B cell (primary cell): Measurements from ENCODE around the gene TRPC4AP. TPM values are rescaled to one million over a fixed set of nuclear protein-coding genes. Genes with fewer than 3 reads are reported as not detected.

Experiments used
- ATAC-seq: fragments of 200-7000 bp; cut with Tn5 transposase; one replicate; pipeline ENCODE4 v1.10.0; 2021; ENCODE audit warnings: low read depth, mild to moderate bottlenecking, moderate number of reproducible peaks, moderate library complexity
- CTCF ChIA-PET: fragments of 350-600 bp; sonication (Branson Sonifier 250); formaldehyde crosslinking; loops from one replicate; lab custom pipeline; 2021; ENCODE audit warnings: antibody characterized with exemption, inconsistent platforms; lab: Charles Lee
- POLR2A ChIA-PET: fragments of 350-600 bp; sonication (Branson Sonifier 250); formaldehyde crosslinking; loops from one replicate; lab custom pipeline; 2021; ENCODE audit warnings: antibody characterized with exemption; lab: Charles Lee
- DNase-seq: peaks from one replicate; pipeline ENCODE4 v3.0.0; 2013
- H2AFZ ChIP-seq: 2 replicates; pipeline ENCODE4 v1.6.1; 2012; ENCODE audit warnings: mild to moderate bottlenecking, low read depth, low read length; ENCODE audit not compliant: insufficient read depth, poor library complexity, severe bottlenecking
- H3K27ac ChIP-seq, 2 donors: 1 replicate in 1 of 2; 2 replicates in 1 of 2; pipeline ENCODE4 v1.5.1; 2012 to 2013; ENCODE audit warnings: low read length in 2 of 2, mild to moderate bottlenecking in 2 of 2, moderate library complexity in 1 of 2
- H3K27me3 ChIP-seq, 4 experiments: fragments of 200-600 bp in 1 of 4; sonication (generic) in 1 of 4; replicated peaks in 1 of 4; 1 replicate in 2 of 4; 2 replicates in 2 of 4; pipeline versions ENCODE4 v1.6.1 to v1.7.0; 2013 to 2016; ENCODE audit warnings: low read length in 3 of 4, mild to moderate bottlenecking in 2 of 4, mixed read lengths in 1 of 4, moderate library complexity in 1 of 4; ENCODE audit not compliant: insufficient read depth in 4 of 4, control insufficient read depth in 3 of 4; ENCODE audit errors: control extremely low read depth in 1 of 4
- H3K36me3 ChIP-seq, 2 experiments: replicated peaks in 1 of 2; 1 replicate in 1 of 2; 2 replicates in 1 of 2; pipeline versions ENCODE4 v1.6.1 to v1.7.1; 2013; ENCODE audit warnings: low read length in 1 of 2; ENCODE audit not compliant: insufficient read depth in 2 of 2, control insufficient read depth in 1 of 2; ENCODE audit errors: control extremely low read depth in 1 of 2, extremely low read depth in 1 of 2
- H3K4me1 ChIP-seq, 2 donors: fragments of 200-600 bp in 1 of 2; sonication (generic) in 1 of 2; 1 replicate in 1 of 2; 2 replicates in 1 of 2; pipeline versions ENCODE4 v1.5.1 to v1.6.1; 2013 to 2017; ENCODE audit warnings: low read length in 2 of 2; ENCODE audit not compliant: control insufficient read depth in 2 of 2, insufficient read depth in 2 of 2
- H3K4me2 ChIP-seq: replicated peaks from 2 replicates; pipeline ENCODE3; 2012; ENCODE audit warnings: mild to moderate bottlenecking, low read depth, low read length; ENCODE audit not compliant: poor library complexity, severe bottlenecking
- H3K4me3 ChIP-seq, 5 experiments: fragments of 200-600 bp in 1 of 5; sonication (generic) in 1 of 5; 1 replicate in 3 of 5; 2 replicates in 2 of 5; pipeline versions ENCODE4 v1.5.1 to v1.7.0; 2011 to 2016; ENCODE audit warnings: low read length in 4 of 5, mild to moderate bottlenecking in 4 of 5, low read depth in 2 of 5, control low read depth in 1 of 5, moderate library complexity in 1 of 5; ENCODE audit not compliant: insufficient read depth in 1 of 5; ENCODE audit errors: control extremely low read depth in 1 of 5, extremely low read depth in 1 of 5
- H3K79me2 ChIP-seq: fragments of 200-600 bp; sonication (generic); one replicate; pipeline ENCODE4 v1.6.0; 2016; ENCODE audit warnings: low read length; ENCODE audit not compliant: control insufficient read depth, insufficient read depth
- H3K9ac ChIP-seq: fragments of 200-600 bp; sonication (generic); 2 replicates; pipeline ENCODE4 v1.6.1; 2017; ENCODE audit warnings: mild to moderate bottlenecking, low read length, moderate library complexity
- H3K9me3 ChIP-seq, 3 donors: one replicate each; pipeline versions ENCODE4 v1.6.1 to v1.7.1; 2013; ENCODE audit warnings: low read length in 2 of 3; ENCODE audit not compliant: control insufficient read depth in 2 of 3, insufficient read depth in 1 of 3; ENCODE audit errors: control extremely low read depth in 1 of 3
- H4K20me1 ChIP-seq: 2 replicates; pipeline ENCODE4 v1.6.0; 2012; ENCODE audit warnings: mild to moderate bottlenecking, low read length; ENCODE audit not compliant: insufficient read depth, control insufficient read depth, poor library complexity, severe bottlenecking
- H3K27ac Mint-ChIP-seq: one replicate; pipeline ENCODE4 v1.8.0; 2021; ENCODE audit warnings: mixed read lengths
- H3K27me3 Mint-ChIP-seq: one replicate; pipeline ENCODE4 v1.8.0; 2021; ENCODE audit warnings: mixed read lengths
- H3K4me1 Mint-ChIP-seq: one replicate; pipeline ENCODE4 v1.8.0; 2021; ENCODE audit warnings: mixed read lengths
- H3K4me3 Mint-ChIP-seq: one replicate; pipeline ENCODE4 v1.8.0; 2021; ENCODE audit warnings: mixed read lengths
- H3K9me3 Mint-ChIP-seq: one replicate; pipeline ENCODE4 v1.8.0; 2022; ENCODE audit warnings: mixed read lengths; ENCODE audit not compliant: insufficient read depth
- CTCF ChIP-seq: fragments of 200-600 bp; IDR thresholded peaks from one replicate; pipeline ENCODE4 v1.8.0; 2022; ENCODE audit warnings: antibody characterized with exemption, mild to moderate bottlenecking
- EZH2 ChIP-seq: IDR thresholded peaks from 2 replicates; pipeline ENCODE4 v1.6.1; 2012; ENCODE audit warnings: borderline replicate concordance, low read depth, mild to moderate bottlenecking, moderate library complexity, low read length; ENCODE audit not compliant: insufficient read depth, poor library complexity, severe bottlenecking
- WGBS: methylation state at CpG from one replicate; pipeline ENCODE4 v1.1.5; 2013; ENCODE audit warnings: missing lambda C conversion rate; ENCODE audit not compliant: insufficient coverage; 5-methylcytosine and 5-hydroxymethylcytosine counted together
- intact Hi-C: fragments of 100-400 bp; cut with micrococcal nuclease; formaldehyde crosslinking; loops from one replicate; pipeline ENCODE4 v1.10.0; 2022
- polyA plus RNA-seq: library from polyadenylated mRNA; depleted of rRNA; stranded (reverse); fragments of >200 nt; gene quantifications from 2 replicates; pipeline ENCODE4 v1.2.3, GENCODE V29; 2012
- total RNA-seq, 2 donors: library from RNA; stranded (reverse); fragments of 120-200 nt in 1 of 2; gene quantifications; 1 replicate in 1 of 2; 2 replicates in 1 of 2; pipeline versions ENCODE4 v1.2.3 to v1.2.4, GENCODE V29; 2013 to 2022

TRPC4AP gene
- total and polyA plus RNA-seq, 2 donors (not counting 1 experiment from before 2014, with no cell fraction given), result 62.5 to 73.2 TPM

DNA sequence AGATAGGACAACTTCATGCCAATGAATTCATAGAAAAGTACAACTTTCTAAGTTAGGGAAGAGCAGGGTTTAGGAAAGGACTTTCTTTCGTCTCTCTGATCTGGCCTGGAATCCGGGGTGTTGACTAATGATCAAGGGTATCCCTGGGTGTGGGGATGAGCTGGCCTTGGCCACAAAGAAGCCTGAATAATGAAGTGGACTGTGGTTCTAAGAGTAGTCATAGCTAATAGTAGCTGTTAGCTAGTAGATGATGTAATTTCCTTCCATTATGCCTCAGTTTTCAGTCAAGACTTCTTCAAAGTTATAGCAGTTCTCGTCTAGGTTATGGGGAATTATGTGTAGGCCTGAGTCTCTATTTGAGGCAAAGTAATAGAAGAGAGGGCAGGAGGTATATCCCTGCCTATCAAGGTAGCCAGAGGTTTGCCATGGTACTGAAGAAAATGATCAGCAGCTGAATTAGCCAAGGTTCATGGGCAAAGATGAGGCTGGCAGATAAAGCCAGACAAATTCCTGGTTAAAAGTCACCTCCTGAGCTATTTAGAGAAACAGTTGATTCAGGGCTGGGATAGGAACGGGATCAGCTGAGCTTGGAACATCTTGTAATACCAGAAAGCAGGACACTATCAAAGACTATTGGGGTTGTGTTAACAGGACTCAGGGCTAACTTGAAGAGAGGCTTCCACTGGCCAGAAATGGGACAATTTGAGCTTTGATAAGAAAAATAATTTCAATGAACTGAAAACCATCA lies 18.7 kb upstream of the TRPC4AP start:
- ATAC-seq (no peak), DNase-seq (no peak)
- Mint-ChIP-seq H3K4me3 (no peak overlapping the region), H3K27ac (no peak overlapping the region), H3K4me1 (no peaks in the 10 kb centered on the region), H3K9me3 (no peaks in the 10 kb centered on the region), H3K27me3 (no peaks in the 10 kb centered on the region)
- TF ChIP-seq EZH2, result no peak
- no peak for TF ChIP-seq CTCF
- ChIA-PET POLR2A (interaction anchor here (0.5 kb wide), 1 partner anchor 276 kb away, joined by 5 read pairs; no protein-coding TSS in a partner anchor), CTCF (interaction anchor here (0.7 to 2.0 kb wide), 4 partner anchors 9 to 162 kb away, joined by 3 to 9 read pairs (median 6); no protein-coding TSS in a partner anchor)
- Histone ChIP-seq H3K27me3 (no peaks in the 10 kb centered on the region), H3K4me3 (no peak overlapping the region), H3K27ac (no peak overlapping the region), H3K4me2 (no peak overlapping the region), H3K36me3 (peaks cover 0 to 23% of the 10 kb centered on the region in 2 experiments), H3K79me2 (no peaks in the 10 kb centered on the region), H3K9ac (no peak overlapping the region), H4K20me1 (no peaks in the 10 kb centered on the region), H3K4me1 (no peaks in the 10 kb centered on the region), H3K9me3 (no peaks in the 10 kb centered on the region), H2AFZ (no peak overlapping the region)
- intact Hi-C loops, result no loop called here
- WGBS, result 90% methylated on average over 2 of the region's 4 CpGs

DNA sequence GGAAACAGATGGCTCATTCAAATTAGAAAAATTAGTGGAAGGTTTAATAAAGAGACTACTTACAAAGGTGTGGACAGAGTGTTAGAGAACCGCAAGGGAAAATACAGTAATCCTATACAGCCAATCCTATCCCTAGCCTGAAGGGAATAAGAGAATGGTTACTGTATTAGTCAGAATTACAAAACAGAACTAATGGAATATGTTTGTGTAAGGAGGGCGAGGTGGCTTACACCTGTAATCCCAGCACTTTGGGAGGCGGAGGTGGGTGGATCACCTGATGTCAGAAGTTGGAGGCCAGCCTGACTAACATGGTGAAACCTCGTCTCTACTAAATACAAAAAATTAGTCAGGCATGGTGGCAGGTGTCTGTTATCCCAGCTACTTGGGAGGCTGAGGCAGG lies 16.3 kb upstream of the TRPC4AP start:
- POLR2A ChIA-PET, result no interaction called here
- H3K4me3 Mint-ChIP-seq, result no peak overlapping the region
- no peak overlapping the region for H3K4me2 ChIP-seq
- H3K79me2 ChIP-seq, result no peaks in the 10 kb centered on the region
- H3K9me3 Mint-ChIP-seq, result no peaks in the 10 kb centered on the region
- no peak overlapping the region for H3K9ac ChIP-seq
- no peaks in the 10 kb centered on the region for H3K9me3 ChIP-seq
- intact Hi-C loops, result no loop called here
- CTCF ChIA-PET, result interaction anchor here (2.9 kb wide), 1 partner anchor 13 kb away, joined by 17 read pairs; no protein-coding TSS in a partner anchor
- no peak overlapping the region for H3K27ac Mint-ChIP-seq
- no peaks in the 10 kb centered on the region for H3K27me3 ChIP-seq
- no peaks in the 10 kb centered on the region for H4K20me1 ChIP-seq
- WGBS, result no CpG with 5 or more reads among the region's 4 CpGs
- no peaks in the 10 kb centered on the region for H3K4me1 ChIP-seq
- H3K27me3 Mint-ChIP-seq, result no peaks in the 10 kb centered on the region
- H3K27ac ChIP-seq, result no peak overlapping the region
- H2AFZ ChIP-seq, result no peak overlapping the region
- peaks cover 0 to 7% of the 10 kb centered on the region in 2 experiments for H3K36me3 ChIP-seq
- TF ChIP-seq CTCF (no peak), EZH2 (no peak)
- H3K4me1 Mint-ChIP-seq, result no peaks in the 10 kb centered on the region
- ATAC-seq (no peak), DNase-seq (no peak)
- H3K4me3 ChIP-seq, result no peak overlapping the region
